HepG2 (cell line): ENCODE results near the gene EIF3B. TPM values are rescaled to one million over a fixed set of nuclear protein-coding genes. Genes with fewer than 3 reads are reported as not detected.
A peak's percentile ranks its signal among the peaks of the same experiment; 100 is the strongest.

Experiments used
- ADNP ChIP-seq: sonication (generic); formaldehyde crosslinking; IDR thresholded peaks from 2 replicates; pipeline ENCODE4 v1.4.0; 2020; ENCODE audit warnings: missing genetic modification reagents
- ARNT2 ChIP-seq: sonication (generic); formaldehyde crosslinking; IDR thresholded peaks from 2 replicates; pipeline ENCODE4 v1.8.0; 2022; ENCODE audit warnings: mild to moderate bottlenecking, low read depth, missing genetic modification reagents, moderate library complexity
- ATF7 ChIP-seq, 2 experiments: fragments of 450-650 bp in 1 of 2; sonication (generic) in 1 of 2; formaldehyde crosslinking in 1 of 2; IDR thresholded peaks; 2 replicates each; pipeline versions ENCODE4 v1.4.0 to v1.6.1; 2016 to 2020; ENCODE audit warnings: antibody characterized with exemption in 1 of 2, mild to moderate bottlenecking in 1 of 2, missing genetic modification reagents in 1 of 2
- CBX1 ChIP-seq: IDR thresholded peaks from one replicate; pipeline ENCODE4 v1.6.1; 2016; ENCODE audit warnings: antibody characterized with exemption, low read depth
- CENPT ChIP-seq: sonication (generic); formaldehyde crosslinking; IDR thresholded peaks from 2 replicates; pipeline ENCODE4 v1.8.0; 2022; ENCODE audit warnings: low read depth, mild to moderate bottlenecking, moderate library complexity, missing genetic modification reagents
- FOXO4 ChIP-seq: sonication (generic); formaldehyde crosslinking; conservative IDR thresholded peaks from 2 replicates; pipeline ENCODE4 v1.8.1; 2023; ENCODE audit warnings: missing genetic modification reagents
- MEF2D ChIP-seq: sonication (generic); formaldehyde crosslinking; IDR thresholded peaks from 2 replicates; pipeline ENCODE4 v1.5.1; 2020; ENCODE audit warnings: mild to moderate bottlenecking, missing genetic modification reagents
- PAWR ChIP-seq: sonication (generic); formaldehyde crosslinking; IDR thresholded peaks from 2 replicates; pipeline ENCODE4 v1.4.0; 2020; ENCODE audit warnings: missing genetic modification reagents, mild to moderate bottlenecking, borderline replicate concordance
- PAX8 ChIP-seq: sonication (generic); formaldehyde crosslinking; IDR thresholded peaks from 2 replicates; pipeline ENCODE4 v1.8.0; 2022; ENCODE audit warnings: mild to moderate bottlenecking, missing genetic modification reagents, borderline replicate concordance
- RCOR2 ChIP-seq: IDR thresholded peaks from 2 replicates; pipeline ENCODE4 v1.6.1; 2016; ENCODE audit warnings: missing biosample characterization, missing genetic modification reagents
- SIN3B ChIP-seq: fragments of 150-350 bp; IDR thresholded peaks from 2 replicates; pipeline ENCODE4 v1.6.1; 2014; ENCODE audit warnings: low read length
- SNAI1 ChIP-seq: sonication (generic); formaldehyde crosslinking; IDR thresholded peaks from 2 replicates; pipeline ENCODE4 v1.5.0; 2020; ENCODE audit warnings: mild to moderate bottlenecking, missing genetic modification reagents, borderline replicate concordance
- SNAPC2 ChIP-seq: sonication (generic); formaldehyde crosslinking; IDR thresholded peaks from 2 replicates; pipeline ENCODE4 v1.8.1; 2022; ENCODE audit warnings: mild to moderate bottlenecking, missing genetic modification reagents
- TAF15 ChIP-seq: fragments of 200-400 bp; formaldehyde crosslinking; IDR thresholded peaks from one replicate; pipeline ENCODE4 v1.6.1; 2018; ENCODE audit warnings: mild to moderate bottlenecking, low read depth, low read length; ENCODE audit not compliant: poor library complexity, severe bottlenecking
- THRA ChIP-seq: sonication (generic); formaldehyde crosslinking; IDR thresholded peaks from 2 replicates; pipeline ENCODE4 v1.4.0; 2020; ENCODE audit warnings: missing genetic modification reagents, borderline replicate concordance
- ZNF24 ChIP-seq: fragments of 450-650 bp; IDR thresholded peaks from 2 replicates; pipeline ENCODE4 v1.6.1; 2017; ENCODE audit warnings: antibody characterized with exemption, mild to moderate bottlenecking
- ZNF503 ChIP-seq: sonication (generic); formaldehyde crosslinking; IDR thresholded peaks from 2 replicates; pipeline ENCODE4 v1.4.0; 2020; ENCODE audit warnings: missing genetic modification reagents
- ZNF589 ChIP-seq: sonication (generic); formaldehyde crosslinking; conservative IDR thresholded peaks from 2 replicates; pipeline ENCODE4 v1.8.0; 2022; ENCODE audit warnings: mild to moderate bottlenecking, moderate library complexity, missing genetic modification reagents
- ZNF770 ChIP-seq: sonication (generic); formaldehyde crosslinking; IDR thresholded peaks from 2 replicates; pipeline ENCODE4 v1.5.0; 2020; ENCODE audit warnings: mild to moderate bottlenecking, missing genetic modification reagents
- ZUFSP ChIP-seq: sonication (generic); formaldehyde crosslinking; IDR thresholded peaks from 2 replicates; pipeline ENCODE4 v1.9.0; 2021; ENCODE audit warnings: missing genetic modification reagents, mild to moderate bottlenecking, borderline replicate concordance
- polyA plus RNA-seq, 8 experiments: library from polyadenylated mRNA; depleted of rRNA in 3 of 8; stranded (reverse) in 7 of 8; unstranded in 1 of 8; fragments of >200 nt; fragmentation: Illumina TruSeq in 4 of 8; extraction: Trizol in 4 of 8; gene quantifications; 2 replicates each; pipeline versions ENCODE4 v1.2.1 to v1.2.3, GENCODE V29; 2011 to 2016; ENCODE audit warnings: low read depth in 4 of 8, missing spikeins in 1 of 8, mixed read lengths in 1 of 8; ENCODE audit not compliant: insufficient read depth in 1 of 8
- total RNA-seq, 5 experiments: library from RNA; depleted of rRNA; stranded (reverse); fragments of >200 nt; fragmentation: Illumina TruSeq; extraction: Trizol; gene quantifications; 2 replicates each; pipeline ENCODE4 v1.2.3, GENCODE V29; 2016; ENCODE audit warnings: low read depth in 1 of 5

EIF3B gene
- total and polyA plus RNA-seq, 2 of the 13 experiments (the other 11 are each of a cell fraction or from before 2014, with no cell fraction given), result 92.2 to 241 TPM

GRCh38 chr7:2403718-2404648, 49.4 kb downstream of the EIF3B start (continued):
- no peak for TF ChIP-seq FOXO4 (CRISPR knock-in tag)
- TF ChIP-seq PAWR (CRISPR knock-in tag), result no peak
- TF ChIP-seq MEF2D (CRISPR knock-in tag), result no peak
- no peak for TF ChIP-seq SNAI1
- no peak for TF ChIP-seq CENPT (CRISPR knock-in tag)
- TF ChIP-seq RCOR2 (CRISPR knock-in tag), result no peak
- TF ChIP-seq ZNF503, result no peak
- peak; percentile 60 for TF ChIP-seq TAF15
- TF ChIP-seq ARNT2 (CRISPR knock-in tag), result no peak
- TF ChIP-seq SIN3B, result no peak
- no peak for TF ChIP-seq PAX8 (CRISPR knock-in tag)
- TF ChIP-seq ZNF589 (CRISPR knock-in tag), result no peak
- TF ChIP-seq ATF7 (IDR thresholded peaks at IDR 0.05), result no peak
- no peak for TF ChIP-seq ATF7 (CRISPR knock-in tag; IDR thresholded peaks at IDR 0.05)
- TF ChIP-seq ADNP (CRISPR knock-in tag), result no peak
- TF ChIP-seq ZNF770, result no peak
- 0 out of 2 replicates have a peak, but pooled peaks have one; percentile 32 for TF ChIP-seq SNAPC2 (CRISPR knock-in tag)
- TF ChIP-seq THRA (CRISPR knock-in tag), result no peak
- no peak for TF ChIP-seq CBX1
- TF ChIP-seq ZNF24, result no peak
- no peak for TF ChIP-seq ZUFSP (CRISPR knock-in tag)
